Bone marrow (tissue), 2 donors: ENCODE data around the gene ZNF548.

ENCODE experiments used
- DNase-seq, 2 donors: peaks; one replicate each; lab custom pipeline; 2025; lab: John Stamatoyannopoulos, UW

ZNF548 gene

DNA sequence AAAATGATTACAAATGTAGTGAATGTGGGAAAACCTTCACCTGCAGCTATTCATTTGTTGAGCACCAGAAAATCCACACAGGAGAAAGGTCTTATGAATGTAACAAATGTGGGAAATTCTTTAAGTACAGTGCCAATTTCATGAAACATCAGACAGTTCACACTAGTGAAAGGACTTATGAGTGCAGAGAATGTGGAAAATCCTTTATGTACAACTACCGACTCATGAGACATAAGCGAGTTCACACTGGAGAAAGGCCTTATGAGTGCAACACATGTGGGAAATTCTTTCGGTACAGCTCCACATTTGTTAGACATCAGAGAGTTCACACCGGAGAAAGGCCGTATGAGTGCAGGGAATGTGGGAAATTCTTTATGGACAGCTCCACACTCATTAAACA lies 9.2 kb downstream of the ZNF548 start:
- DNase-seq, result no peak

DNA sequence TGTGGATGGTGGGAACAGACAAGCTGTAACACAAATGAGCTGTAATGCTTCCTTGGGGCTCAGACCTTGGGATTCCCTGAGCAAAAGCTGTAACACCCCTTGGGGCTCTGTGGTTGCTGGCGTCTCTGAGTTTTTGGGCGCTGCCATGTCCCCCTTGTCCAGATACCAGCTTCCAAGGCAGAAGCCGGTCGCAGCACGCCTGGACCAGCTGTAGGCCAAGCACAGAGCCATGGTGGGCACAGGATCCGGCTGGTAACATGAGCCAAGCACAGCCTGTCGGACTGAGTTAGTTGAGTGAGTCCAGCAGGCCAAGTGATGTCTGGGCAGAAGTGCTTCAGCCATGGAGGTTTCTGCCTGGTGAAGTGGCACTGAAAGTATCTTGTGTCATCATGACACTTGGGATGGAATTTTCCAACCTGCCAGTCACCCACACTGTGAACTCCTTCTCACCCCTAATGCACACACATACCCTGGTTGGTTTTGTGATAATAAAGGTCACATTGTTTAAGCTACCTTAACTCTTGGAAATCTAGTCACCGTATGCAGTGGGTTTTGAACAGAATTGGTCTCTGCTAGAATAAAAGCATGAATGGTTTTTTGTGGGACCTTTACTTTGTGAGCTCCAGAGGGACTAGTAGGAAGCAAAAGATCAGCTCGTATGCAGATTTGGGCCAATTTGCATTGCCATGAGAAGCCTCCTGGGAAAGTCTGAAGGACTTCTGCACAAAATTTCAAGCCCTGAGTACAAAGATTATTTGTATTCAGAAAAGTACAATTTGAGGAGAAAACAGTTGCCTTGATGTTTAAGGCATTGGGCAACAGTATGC lies 14.3 kb downstream of the ZNF548 start:
- DNase-seq, result no peak

DNA sequence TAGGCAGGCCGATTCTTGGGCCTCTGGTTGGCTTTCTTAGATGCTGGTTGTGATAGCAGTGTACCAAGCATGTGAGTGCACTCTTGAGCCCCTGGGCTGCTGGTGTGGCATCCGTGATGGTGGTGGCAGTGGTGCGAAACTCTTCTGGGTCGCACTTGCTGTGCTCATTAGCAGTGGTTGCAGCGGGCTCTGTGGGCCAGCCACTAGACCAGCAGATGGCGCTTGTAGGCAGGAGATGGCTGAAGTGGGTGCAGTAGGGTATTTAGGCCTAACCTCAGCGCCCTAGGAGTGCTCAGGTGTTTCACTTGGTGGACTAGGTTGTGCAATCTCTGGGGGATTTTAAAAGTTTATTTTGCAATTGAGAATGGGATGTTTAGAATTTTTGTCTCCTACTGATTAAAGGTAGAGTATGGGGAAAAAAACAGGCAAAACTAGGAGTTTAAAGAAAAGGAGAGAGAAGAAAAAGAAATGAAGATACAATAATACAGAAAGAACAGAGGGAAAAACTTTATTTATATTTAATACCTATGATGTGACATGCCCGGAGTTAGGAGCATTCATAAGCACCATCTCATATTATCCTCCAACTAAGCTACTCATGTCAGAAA lies 17.0 kb downstream of the ZNF548 start:
- DNase-seq, result peak in 1 of 2 donors; percentile 22

DNA sequence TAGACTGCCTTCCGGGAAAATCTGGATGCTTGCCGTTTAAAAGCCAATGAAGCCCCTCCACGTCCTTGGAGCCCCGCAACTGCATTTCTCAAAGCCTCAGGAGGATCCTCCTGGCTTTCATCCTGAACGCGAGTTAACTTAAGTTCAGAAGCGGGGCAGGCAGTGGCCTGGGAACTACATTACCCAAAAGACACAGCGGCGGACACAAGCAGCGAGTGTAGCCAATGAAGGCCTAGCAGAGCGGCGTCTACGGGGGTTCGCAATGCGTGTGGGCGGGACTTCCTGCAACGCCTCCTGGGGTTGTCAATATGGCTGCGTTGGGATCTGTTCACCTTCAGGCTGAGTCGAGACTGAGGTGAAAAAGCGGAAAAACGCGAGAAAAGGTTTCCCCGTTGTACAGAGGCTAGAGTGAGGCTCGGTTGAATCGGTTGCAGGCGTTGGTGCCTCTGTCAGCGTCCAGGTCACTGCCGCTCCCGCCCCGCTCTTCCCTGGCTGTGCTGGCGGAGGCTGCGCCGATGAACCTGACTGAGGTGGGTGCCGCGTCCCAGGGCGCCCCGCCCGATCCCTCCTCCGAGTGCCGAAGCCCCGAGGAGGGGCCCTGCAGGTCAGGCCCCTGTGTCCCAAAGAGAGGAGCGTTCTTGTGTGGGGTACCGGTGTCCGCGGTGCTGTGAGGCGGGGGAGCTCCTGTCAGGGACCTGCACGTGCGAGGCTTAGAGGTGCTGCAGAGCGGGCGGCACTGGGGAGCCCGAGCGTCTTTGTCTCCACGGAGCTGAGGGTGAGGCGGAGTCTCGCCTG lies 21.4 kb downstream of the ZNF548 start, which contains the start of gene ZNF17:
ZNF17 (plus strand) TSS at position 285 of the 795 bp plus-strand sequence. CDS start 2,455 bp downstream, outside the sequence.
- DNase-seq, result peak; percentile 63 to 85

DNA sequence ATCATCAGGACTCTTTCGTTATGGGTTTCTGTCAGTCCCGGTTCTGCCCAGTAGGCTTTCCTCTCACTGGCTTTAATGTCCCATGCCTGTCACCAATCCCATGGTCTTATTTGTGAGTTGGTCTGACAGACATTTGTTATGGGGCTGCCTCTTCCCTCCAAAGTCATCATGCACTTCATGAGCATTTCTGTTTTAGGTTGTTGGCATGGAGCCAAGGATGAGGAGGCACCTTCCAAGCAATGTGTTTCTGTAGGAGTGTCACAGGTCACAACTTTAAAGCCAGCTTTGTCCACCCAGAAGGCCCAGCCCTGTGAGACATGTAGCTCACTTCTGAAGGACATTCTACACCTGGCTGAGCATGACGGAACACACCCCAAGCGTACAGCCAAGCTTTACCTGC lies 29.8 kb downstream of the ZNF548 start:
- no peak for DNase-seq

DNA sequence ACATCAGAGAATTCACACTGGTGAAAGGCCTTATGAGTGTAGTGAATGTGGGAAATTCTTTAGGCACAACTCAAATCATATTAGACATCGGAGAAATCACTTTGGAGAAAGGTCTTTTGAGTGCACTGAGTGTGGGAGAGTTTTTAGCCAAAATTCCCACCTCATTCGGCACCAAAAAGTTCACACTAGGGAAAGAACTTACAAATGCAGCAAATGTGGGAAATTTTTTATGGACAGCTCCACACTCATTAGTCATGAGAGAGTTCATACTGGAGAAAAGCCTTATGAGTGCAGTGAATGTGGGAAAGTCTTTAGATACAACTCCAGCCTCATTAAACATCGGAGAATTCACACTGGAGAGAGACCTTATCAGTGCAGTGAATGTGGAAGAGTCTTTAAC lies 31.4 kb downstream of the ZNF548 start:
- DNase-seq, result no peak

DNA sequence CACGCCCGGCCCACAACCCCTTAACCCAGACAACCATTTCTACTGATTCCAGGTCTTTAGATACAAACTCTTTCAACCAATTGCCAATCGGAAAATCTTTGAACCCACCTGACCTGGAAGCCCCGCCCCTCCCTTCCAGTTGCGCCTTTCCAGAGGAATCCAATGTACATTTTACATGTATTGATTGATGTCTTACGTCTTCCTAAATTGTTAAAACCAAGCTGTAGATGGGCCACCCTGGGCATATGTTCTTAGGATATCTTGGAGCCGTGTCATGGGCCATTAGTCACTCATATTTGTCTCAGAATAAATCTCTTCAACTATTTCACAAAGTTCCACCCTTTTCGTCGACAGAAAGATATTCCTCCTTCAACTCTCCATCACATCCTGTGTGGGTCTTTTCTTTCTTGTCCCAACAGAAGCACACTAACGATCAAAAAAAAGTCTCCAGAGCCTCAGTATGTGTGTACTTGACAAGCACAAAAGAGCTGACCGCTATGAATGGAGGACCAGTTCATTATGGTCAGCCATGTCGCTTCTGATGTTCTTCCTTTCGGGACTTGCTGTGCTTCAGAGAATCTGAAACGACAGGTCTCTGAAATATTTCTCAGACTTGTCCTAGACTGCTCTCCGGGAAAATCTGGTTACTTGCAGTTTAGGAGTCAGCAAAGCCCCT lies 44.9 kb downstream of the ZNF548 start:
- no peak for DNase-seq

DNA sequence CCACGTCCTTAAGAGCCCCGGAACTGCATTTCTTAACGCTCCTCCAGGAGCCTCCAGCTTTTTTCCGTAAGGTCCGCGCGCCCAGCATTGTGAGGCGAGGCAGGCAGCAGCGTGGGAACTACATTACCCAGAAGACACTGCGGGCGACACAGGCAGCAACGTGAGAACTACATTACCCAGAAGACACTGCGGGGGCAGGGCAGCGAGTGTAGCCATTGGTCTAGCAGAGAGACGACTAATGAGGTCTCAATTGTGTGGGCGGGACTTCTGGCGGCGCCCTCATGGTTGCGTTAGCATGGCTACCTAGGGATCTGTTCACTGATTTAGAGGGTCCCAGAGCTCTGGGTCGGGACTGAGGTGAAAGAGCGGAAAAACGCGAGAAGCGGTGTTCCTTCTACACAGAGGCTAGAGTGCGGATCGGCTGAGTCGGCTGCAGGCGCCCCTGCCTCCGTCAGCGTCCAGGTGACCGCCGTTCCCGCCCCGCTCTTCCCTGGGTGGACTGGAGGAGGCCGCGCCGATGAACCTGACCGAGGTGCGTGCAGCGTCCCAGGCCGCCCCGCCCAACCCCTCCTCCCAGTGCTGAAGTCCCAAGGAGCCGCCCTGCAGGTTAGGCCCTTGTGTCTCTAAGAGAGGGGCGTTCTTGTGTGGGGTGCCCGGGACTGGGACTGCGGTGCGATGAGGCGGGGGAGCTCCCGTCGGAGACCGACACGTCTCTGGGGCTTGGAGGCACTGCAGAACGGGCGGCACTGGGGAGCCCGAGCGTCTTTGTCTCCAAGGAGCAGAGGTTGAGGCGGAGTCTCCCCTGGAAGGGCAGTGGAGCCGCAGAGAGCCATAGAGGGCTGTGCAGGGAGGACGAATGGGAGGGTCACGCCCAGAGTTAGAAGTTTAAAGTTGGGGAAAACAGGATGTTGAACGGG lies 45.7 kb downstream of the ZNF548 start, which contains the start of gene ZNF749:
ZNF749 (plus strand) TSS at position 264 of the 917 bp plus-strand sequence; CDS start at position 518, 254 bp downstream.
- peak; percentile 76 to 97 for DNase-seq

DNA sequence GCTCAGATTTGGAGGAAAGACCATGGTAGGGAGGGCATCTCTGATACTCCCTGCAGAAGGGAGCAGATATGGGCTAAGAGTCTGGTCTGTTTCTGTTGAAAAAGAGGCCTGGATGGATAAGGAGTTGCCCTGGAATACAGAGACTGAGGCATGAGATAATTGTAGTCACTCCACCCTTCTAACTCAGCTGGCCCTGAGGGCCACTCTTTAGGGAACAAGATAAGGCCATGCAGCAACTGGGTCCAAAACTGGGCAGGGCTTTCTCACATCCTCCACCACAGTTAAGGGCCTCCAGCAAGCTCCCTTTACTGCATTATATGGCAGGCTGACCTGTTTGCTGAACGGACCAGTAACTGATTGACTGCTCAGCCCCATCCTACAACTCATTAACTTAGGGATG lies 46.8 kb downstream of the ZNF548 start:
- DNase-seq, result no peak

DNA sequence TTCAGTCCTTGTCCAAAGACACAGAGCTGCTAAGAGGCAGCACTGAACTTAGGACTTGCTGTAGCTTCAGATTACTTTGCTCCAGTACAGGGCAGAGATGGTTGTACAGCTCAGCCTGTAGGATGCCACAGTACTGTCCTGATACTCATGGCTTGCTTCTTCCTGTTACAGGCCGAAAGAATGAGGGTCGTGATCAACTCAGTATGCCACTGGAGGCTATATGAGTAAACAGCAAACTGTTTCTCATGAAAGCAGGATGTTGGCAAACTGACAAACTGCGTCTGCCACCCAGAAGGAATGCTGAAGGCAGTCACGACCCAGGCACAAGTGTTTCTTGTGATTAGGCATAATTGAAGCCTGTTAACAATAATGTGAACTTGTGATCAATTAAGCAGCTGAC lies 48.3 kb downstream of the ZNF548 start:
- no peak for DNase-seq

DNA sequence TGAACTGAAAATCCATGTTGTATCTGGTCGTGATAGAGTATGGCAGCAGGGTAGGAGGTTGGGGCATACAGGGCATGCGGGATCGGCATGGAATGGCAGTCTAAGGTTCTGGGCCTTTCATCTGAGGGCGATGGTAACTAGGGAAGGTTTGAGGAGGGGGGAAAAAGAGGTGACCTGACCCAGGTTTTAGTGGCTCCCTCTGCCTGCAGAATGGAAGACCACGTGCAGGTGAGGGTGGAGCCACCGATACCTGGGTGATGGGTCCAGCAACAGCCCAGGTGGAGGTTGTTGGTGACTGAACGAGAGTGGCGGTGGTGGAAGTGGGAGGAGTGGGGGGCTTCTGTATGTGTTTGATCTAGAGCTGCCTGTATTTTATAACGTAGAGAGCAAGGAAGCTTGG lies 49.3 kb downstream of the ZNF548 start:
- no peak for DNase-seq

DNA sequence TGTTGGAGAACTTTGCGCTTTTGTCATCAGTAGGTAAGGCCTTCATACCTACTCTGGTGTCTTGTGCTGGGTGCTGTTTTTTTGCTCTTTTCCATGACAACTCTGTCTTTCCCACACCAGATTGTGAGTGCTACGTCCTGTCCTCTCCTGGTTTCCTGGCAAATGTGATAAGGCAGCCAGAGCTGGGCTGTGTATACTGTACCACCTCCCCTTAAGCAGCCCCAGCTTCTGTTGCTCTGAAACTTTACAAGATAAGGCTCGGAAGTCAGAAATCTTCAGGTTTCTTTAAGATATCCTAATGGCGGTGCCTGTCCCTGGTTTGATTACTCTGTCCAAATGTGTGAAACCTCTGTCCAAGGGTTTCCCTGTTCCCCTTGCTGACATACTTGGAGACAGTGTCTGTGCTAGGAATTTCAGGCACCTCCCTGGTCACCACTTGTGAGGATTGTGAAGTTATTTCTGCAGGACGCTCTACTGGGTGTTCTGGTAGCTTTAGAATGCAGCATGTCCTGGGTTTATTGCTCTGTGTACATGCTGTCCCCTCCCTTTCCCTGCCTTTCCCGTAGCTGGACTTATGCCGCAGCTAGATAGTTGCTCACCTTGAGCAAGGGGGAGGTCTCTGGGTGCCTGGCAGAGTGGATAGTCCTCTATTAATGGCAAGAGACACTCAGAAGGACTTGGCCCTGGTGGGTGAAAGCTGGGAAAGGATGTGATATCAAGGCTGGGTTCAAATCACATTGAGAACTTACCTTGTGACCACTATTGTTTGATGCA lies 52.5 kb downstream of the ZNF548 start:
- DNase-seq, result no peak

DNA sequence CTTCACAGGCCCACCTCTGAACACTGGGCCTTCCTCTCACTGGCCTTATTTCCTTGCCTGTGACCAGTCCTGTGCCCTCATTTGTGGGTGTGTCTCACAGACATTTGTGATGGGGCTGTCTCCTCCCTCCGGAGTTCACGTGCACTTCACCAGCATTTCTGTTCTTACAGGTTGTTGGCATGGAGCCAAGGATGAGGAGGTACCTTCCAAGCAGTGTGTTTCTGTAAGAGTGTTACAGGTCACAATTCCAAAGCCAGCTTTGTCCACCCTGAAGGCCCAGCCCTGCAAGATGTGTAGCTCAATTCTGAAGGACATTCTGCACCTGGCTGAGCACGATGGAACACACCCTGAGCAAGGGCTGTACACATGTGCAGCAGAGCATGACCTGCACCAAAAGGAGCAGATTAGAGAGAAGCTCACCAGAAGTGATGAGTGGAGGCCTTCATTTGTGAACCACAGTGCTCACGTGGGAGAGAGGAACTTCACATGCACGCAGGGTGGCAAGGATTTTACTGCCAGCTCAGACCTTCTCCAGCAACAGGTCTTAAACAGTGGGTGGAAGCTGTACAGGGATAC lies 53.6 kb downstream of the ZNF548 start:
- DNase-seq, result no peak

DNA sequence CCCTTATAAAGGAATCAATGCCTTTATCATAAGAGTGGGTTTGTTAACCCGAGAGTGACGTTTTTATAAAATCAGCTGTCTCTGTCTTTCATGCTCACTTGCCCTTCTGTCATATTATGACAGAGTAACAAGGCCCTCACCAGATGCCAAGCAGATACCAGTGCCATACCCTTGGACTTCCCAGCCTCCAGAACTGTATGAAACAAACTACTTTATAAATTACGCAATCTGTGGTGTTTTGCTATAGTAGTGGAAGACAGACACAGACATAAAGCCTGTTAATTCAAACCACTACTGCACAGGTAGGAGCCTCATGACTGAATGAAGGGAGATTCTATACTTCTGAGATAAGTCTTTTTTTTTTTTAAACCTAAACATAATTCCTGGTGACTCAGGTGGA lies 62.7 kb downstream of the ZNF548 start:
- no peak for DNase-seq
